ENCODE measurements around the gene DYRK4.

GRCh38 chr12:4572680-4573079 lies 10.7 kb downstream of the DYRK4 start:
- TF ChIP-seq CTCF (conservative IDR thresholded peaks at IDR 0.05 in 1 of 2, IDR thresholded peaks at IDR 0.05 in 1 of 2; ENCODE audit: low read depth in 1 of 2, low read length in 2 of 2) = no peak
- TF ChIP-seq EZH2 (IDR thresholded peaks at IDR 0.05; ENCODE audit: low read length, missing control alignments) = no peak
